Stomach (tissue), 4 donors: Measurements from ENCODE around the gene GJC1.

Experiments
- EP300 ChIP-seq: sonication (generic); formaldehyde crosslinking; IDR thresholded peaks from one replicate; pipeline ENCODE4 v1.6.1; 2017; ENCODE audit warnings: antibody characterized with exemption
- POLR2A ChIP-seq, 4 donors: fragments of 450-650 bp; IDR thresholded peaks; one replicate each; pipeline ENCODE4 v1.6.1; 2016; ENCODE audit warnings: antibody characterized with exemption in 4 of 4, control low read depth in 2 of 4, mild to moderate bottlenecking in 1 of 4, moderate library complexity in 1 of 4
- POLR2AphosphoS5 ChIP-seq, 3 donors: sonication (generic); formaldehyde crosslinking; IDR thresholded peaks; one replicate each; pipeline ENCODE4 v1.6.1; 2016; ENCODE audit warnings: antibody characterized with exemption in 3 of 3
- TF ChIP-seq, protein P1 (sequence below), 7 experiments: fragments of 450-650 bp in 4 of 7; fragments of 200-600 bp in 3 of 7; sonication (generic) in 3 of 7; IDR thresholded peaks; one replicate each; pipeline ENCODE4 v1.5.1; 2016 to 2019; ENCODE audit warnings: antibody characterized with exemption in 7 of 7, control low read depth in 2 of 7, mild to moderate bottlenecking in 1 of 7

DNA sequence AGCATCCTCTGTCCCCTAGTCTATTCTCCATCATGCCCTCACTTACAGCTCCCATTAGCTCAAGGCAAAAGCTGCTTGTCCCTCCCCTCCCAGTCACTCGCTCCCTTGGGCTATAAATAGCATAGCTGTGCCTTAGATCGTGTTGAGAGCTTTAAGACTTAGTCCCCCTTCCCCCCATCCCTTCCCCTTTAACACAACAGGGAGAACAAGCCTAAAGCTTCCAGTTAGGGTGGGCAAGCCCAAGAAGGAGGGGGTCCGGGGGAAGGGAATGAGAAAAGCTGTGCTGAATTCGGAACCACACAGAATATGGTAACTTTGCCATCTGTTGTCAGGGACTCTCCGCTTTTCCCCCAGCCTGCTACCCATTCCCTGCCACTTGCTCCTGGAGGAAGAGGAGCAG lies 12.7 kb upstream of the GJC1 start:
- TF ChIP-seq EP300 (no peak), POLR2A (IDR thresholded peaks at IDR 0.05) (no peak), POLR2AphosphoS5 (IDR thresholded peaks at IDR 0.05) (no peak)
- TF ChIP-seq, protein P1, sequence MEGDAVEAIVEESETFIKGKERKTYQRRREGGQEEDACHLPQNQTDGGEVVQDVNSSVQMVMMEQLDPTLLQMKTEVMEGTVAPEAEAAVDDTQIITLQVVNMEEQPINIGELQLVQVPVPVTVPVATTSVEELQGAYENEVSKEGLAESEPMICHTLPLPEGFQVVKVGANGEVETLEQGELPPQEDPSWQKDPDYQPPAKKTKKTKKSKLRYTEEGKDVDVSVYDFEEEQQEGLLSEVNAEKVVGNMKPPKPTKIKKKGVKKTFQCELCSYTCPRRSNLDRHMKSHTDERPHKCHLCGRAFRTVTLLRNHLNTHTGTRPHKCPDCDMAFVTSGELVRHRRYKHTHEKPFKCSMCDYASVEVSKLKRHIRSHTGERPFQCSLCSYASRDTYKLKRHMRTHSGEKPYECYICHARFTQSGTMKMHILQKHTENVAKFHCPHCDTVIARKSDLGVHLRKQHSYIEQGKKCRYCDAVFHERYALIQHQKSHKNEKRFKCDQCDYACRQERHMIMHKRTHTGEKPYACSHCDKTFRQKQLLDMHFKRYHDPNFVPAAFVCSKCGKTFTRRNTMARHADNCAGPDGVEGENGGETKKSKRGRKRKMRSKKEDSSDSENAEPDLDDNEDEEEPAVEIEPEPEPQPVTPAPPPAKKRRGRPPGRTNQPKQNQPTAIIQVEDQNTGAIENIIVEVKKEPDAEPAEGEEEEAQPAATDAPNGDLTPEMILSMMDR (IDR thresholded peaks at IDR 0.05): no peak
